GM23338 (cell line): ENCODE measurements around the gene LYRM2. TPM values are rescaled to one million over a fixed set of nuclear protein-coding genes. Genes with fewer than 3 reads are reported as not detected.

Source experiments
- ATAC-seq: fragments of 200-7000 bp; cut with Tn5 transposase; 3 replicates; pipeline ENCODE4 v1.9.1; 2020
- DNase-seq: peaks from one replicate; pipeline ENCODE4 v3.0.0-alpha.2; 2015; ENCODE audit warnings: low spot score
- H2AFZ ChIP-seq: fragments of 200-600 bp; sonication (generic); 2 replicates; pipeline ENCODE4 v1.8.0; 2016; ENCODE audit warnings: antibody characterized with exemption, mild to moderate bottlenecking, moderate library complexity
- H3F3A ChIP-seq: fragments of 200-600 bp; sonication (generic); replicated peaks from 2 replicates; pipeline ENCODE4 v1.8.0; 2017; ENCODE audit warnings: antibody characterized with exemption, mixed run types, low read depth
- H3K27ac ChIP-seq: fragments of 200-600 bp; sonication (generic); 2 replicates; pipeline ENCODE4 v1.6.1; 2016; ENCODE audit warnings: low read depth
- H3K27me3 ChIP-seq: fragments of 200-600 bp; sonication (generic); 2 replicates; pipeline ENCODE4 v1.8.0; 2016; ENCODE audit warnings: mild to moderate bottlenecking, mixed run types, moderate library complexity; ENCODE audit not compliant: insufficient read depth
- H3K36me3 ChIP-seq: fragments of 200-600 bp; sonication (generic); 2 replicates; pipeline ENCODE4 v1.8.0; 2016; ENCODE audit warnings: mild to moderate bottlenecking; ENCODE audit not compliant: insufficient read depth
- H3K4me1 ChIP-seq: fragments of 200-600 bp; sonication (generic); 2 replicates; pipeline ENCODE4 v1.8.0; 2016; ENCODE audit warnings: mild to moderate bottlenecking, moderate library complexity; ENCODE audit not compliant: insufficient read depth
- H3K4me2 ChIP-seq: fragments of 200-600 bp; sonication (generic); 2 replicates; pipeline ENCODE4 v1.7.1; 2017; ENCODE audit warnings: mixed run types
- H3K4me3 ChIP-seq: fragments of 200-600 bp; sonication (generic); 2 replicates; pipeline ENCODE4 v1.6.1; 2016; ENCODE audit warnings: mixed run types
- H3K79me2 ChIP-seq: fragments of 200-600 bp; sonication (generic); replicated peaks from 2 replicates; pipeline ENCODE4 v1.8.0; 2017; ENCODE audit warnings: mild to moderate bottlenecking; ENCODE audit not compliant: insufficient read depth
- H3K9me2 ChIP-seq: fragments of 200-600 bp; sonication (generic); 2 replicates; pipeline ENCODE4 v1.8.0; 2017; ENCODE audit not compliant: insufficient read depth
- H4K20me1 ChIP-seq: fragments of 200-600 bp; sonication (generic); replicated peaks from 2 replicates; pipeline ENCODE4 v1.8.0; 2017; ENCODE audit warnings: mild to moderate bottlenecking; ENCODE audit not compliant: insufficient read depth
- H3K27ac Mint-ChIP-seq: 2 replicates; pipeline ENCODE4 v1.8.0; 2020; ENCODE audit warnings: inconsistent platforms, mild to moderate bottlenecking, moderate library complexity, mixed read lengths
- H3K27me3 Mint-ChIP-seq: 3 replicates; pipeline ENCODE4 v1.8.0; 2022; ENCODE audit warnings: low read depth, mild to moderate bottlenecking, moderate library complexity, mixed read lengths, inconsistent platforms; ENCODE audit not compliant: insufficient read depth, poor library complexity
- H3K36me3 Mint-ChIP-seq: 3 replicates; pipeline ENCODE4 v1.8.0; 2021; ENCODE audit warnings: low read depth, mild to moderate bottlenecking, inconsistent platforms, moderate library complexity, mixed read lengths
- H3K4me1 Mint-ChIP-seq: 3 replicates; pipeline ENCODE4 v1.8.0; 2020; ENCODE audit warnings: mild to moderate bottlenecking, inconsistent platforms, mixed read lengths
- H3K4me3 Mint-ChIP-seq: 3 replicates; pipeline ENCODE4 v1.8.0; 2021; ENCODE audit warnings: moderate library complexity, mild to moderate bottlenecking, inconsistent platforms, mixed read lengths
- H3K9me3 Mint-ChIP-seq: 3 replicates; pipeline ENCODE4 v1.8.0; 2020; ENCODE audit warnings: moderate library complexity, mild to moderate bottlenecking, inconsistent platforms, mixed read lengths
- CREB1 ChIP-seq: fragments of 250-450 bp; sonication (Bioruptor Pico); IDR thresholded peaks from 2 replicates; pipeline ENCODE4 v1.5.0; 2020; ENCODE audit warnings: low read depth, mild to moderate bottlenecking, moderate library complexity
- EZH2 ChIP-seq: fragments of 200-600 bp; sonication (generic); IDR thresholded peaks from one replicate; pipeline ENCODE4 v1.8.0; 2017; ENCODE audit warnings: antibody characterized with exemption, mild to moderate bottlenecking, low read depth; ENCODE audit not compliant: unreplicated experiment
- EZH2phosphoT487 ChIP-seq: fragments of 200-600 bp; sonication (generic); IDR thresholded peaks from one replicate; pipeline ENCODE4 v1.8.1; 2018; ENCODE audit warnings: antibody characterized with exemption; ENCODE audit not compliant: unreplicated experiment
- JUNB ChIP-seq: IDR thresholded peaks from one replicate; pipeline ENCODE4 v1.6.1; 2016; ENCODE audit warnings: antibody characterized with exemption; ENCODE audit not compliant: unreplicated experiment
- NANOG ChIP-seq: IDR thresholded peaks from 2 replicates; pipeline ENCODE4 v1.6.1; 2016; ENCODE audit warnings: antibody characterized with exemption, borderline replicate concordance
- POLR2AphosphoS5 ChIP-seq: IDR thresholded peaks from 2 replicates; pipeline ENCODE4 v1.6.1; 2016; ENCODE audit warnings: antibody characterized with exemption, low read depth
- STAT1 ChIP-seq: IDR thresholded peaks from one replicate; pipeline ENCODE4 v1.6.1; 2016; ENCODE audit warnings: antibody characterized with exemption; ENCODE audit not compliant: unreplicated experiment
- ZNF114 ChIP-seq: fragments of 250-450 bp; sonication (Bioruptor Pico); IDR thresholded peaks from 2 replicates; pipeline ENCODE4 v1.5.0; 2020; ENCODE audit warnings: mild to moderate bottlenecking, moderate library complexity
- ZNF331 ChIP-seq: fragments of 250-450 bp; sonication (Bioruptor Pico); IDR thresholded peaks from 2 replicates; pipeline ENCODE4 v1.5.0; 2020; ENCODE audit warnings: low read depth, mild to moderate bottlenecking, moderate library complexity
- ZNF462 ChIP-seq: fragments of 250-450 bp; sonication (Bioruptor Pico); IDR thresholded peaks from 2 replicates; pipeline ENCODE4 v1.5.0; 2020; ENCODE audit warnings: mild to moderate bottlenecking, moderate library complexity
- polyA plus RNA-seq: library from polyadenylated mRNA; unstranded; fragments of >200 nt; fragmentation: Nextera tagmentation; extraction: Ambion mirVana; gene quantifications from 2 replicates; pipeline ENCODE4 v1.2.1, GENCODE V29; 2016
- total RNA-seq: library from RNA; depleted of rRNA; stranded (reverse); fragments of >200 nt; shearing (Covaris generic); gene quantifications from 2 replicates; pipeline ENCODE4 v1.2.3, GENCODE V29; 2014
- TF ChIP-seq, protein P1 (sequence below), 2 experiments: fragments of 200-600 bp in 1 of 2; sonication (generic) in 1 of 2; conservative IDR thresholded peaks; 2 replicates each; pipeline versions ENCODE4 v1.5.1 to v1.6.1; 2016 to 2017; ENCODE audit warnings: antibody characterized with exemption in 2 of 2, low read depth in 2 of 2, mild to moderate bottlenecking in 2 of 2, moderate library complexity in 1 of 2
- TF ChIP-seq, protein P2 (sequence below): IDR thresholded peaks from 2 replicates; pipeline ENCODE4 v1.6.1; 2016; ENCODE audit warnings: antibody characterized with exemption
- TF ChIP-seq, protein P3 (sequence below): IDR thresholded peaks from one replicate; pipeline ENCODE4 v1.6.1; 2018; ENCODE audit warnings: antibody characterized with exemption; ENCODE audit not compliant: unreplicated experiment

Gene LYRM2
- total and polyA plus RNA-seq, 2 experiments from 2014 or later: 20.3 to 67.3 TPM

DNA sequence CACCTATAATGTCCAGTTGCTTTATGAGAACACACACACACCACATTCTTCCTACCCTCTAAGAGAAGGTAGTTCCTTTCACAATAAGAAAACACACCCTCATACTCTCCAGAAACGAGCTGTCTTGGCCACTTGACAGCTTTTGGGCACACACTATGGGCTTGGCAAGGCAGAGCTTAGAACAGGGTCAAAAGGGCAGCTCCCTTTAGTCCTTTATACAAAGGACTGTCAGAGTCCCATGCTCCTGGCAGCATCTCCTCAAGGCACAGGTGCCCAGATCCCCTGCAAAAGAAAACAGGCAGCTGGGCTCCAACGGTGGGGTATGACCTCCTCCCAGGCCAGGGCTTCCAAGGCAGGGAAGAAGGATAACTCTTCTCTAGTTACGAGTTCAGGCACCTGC, 4.9 kb upstream of the LYRM2 start:
- peaks cover 12% of the 10 kb centered on the region for H3F3A ChIP-seq
- H3K79me2 ChIP-seq: no peaks in the 10 kb centered on the region
- H2AFZ ChIP-seq: no peak overlapping the region
- H3K27ac ChIP-seq: no peak overlapping the region
- DNase-seq (no peak), ATAC-seq (no peak)
- Mint-ChIP-seq H3K4me1 (peaks cover 9% of the 10 kb centered on the region), H3K4me3 (no peak overlapping the region), H3K36me3 (peaks cover 74% of the 10 kb centered on the region), H3K27me3 (peaks cover 2% of the 10 kb centered on the region), H3K9me3 (no peaks in the 10 kb centered on the region; the same call in 2 of the 3 replicates), H3K27ac (no peak overlapping the region)
- no peak overlapping the region for H3K4me3 ChIP-seq
- H4K20me1 ChIP-seq: peaks cover 5% of the 10 kb centered on the region
- TF ChIP-seq, protein P1, sequence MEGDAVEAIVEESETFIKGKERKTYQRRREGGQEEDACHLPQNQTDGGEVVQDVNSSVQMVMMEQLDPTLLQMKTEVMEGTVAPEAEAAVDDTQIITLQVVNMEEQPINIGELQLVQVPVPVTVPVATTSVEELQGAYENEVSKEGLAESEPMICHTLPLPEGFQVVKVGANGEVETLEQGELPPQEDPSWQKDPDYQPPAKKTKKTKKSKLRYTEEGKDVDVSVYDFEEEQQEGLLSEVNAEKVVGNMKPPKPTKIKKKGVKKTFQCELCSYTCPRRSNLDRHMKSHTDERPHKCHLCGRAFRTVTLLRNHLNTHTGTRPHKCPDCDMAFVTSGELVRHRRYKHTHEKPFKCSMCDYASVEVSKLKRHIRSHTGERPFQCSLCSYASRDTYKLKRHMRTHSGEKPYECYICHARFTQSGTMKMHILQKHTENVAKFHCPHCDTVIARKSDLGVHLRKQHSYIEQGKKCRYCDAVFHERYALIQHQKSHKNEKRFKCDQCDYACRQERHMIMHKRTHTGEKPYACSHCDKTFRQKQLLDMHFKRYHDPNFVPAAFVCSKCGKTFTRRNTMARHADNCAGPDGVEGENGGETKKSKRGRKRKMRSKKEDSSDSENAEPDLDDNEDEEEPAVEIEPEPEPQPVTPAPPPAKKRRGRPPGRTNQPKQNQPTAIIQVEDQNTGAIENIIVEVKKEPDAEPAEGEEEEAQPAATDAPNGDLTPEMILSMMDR (conservative IDR thresholded peaks at IDR 0.05; ENCODE audit: low read depth in 2 of 2): no peak
- TF ChIP-seq NANOG (no peak), ZNF462 (no peak), POLR2AphosphoS5 (no peak), JUNB (no peak), STAT1 (no peak), ZNF331 (no peak), ZNF114 (CRISPR knock-in tag) (no peak), EZH2phosphoT487 (no peak), CREB1 (CRISPR knock-in tag) (no peak), EZH2 (no peak)
- TF ChIP-seq, protein P2, sequence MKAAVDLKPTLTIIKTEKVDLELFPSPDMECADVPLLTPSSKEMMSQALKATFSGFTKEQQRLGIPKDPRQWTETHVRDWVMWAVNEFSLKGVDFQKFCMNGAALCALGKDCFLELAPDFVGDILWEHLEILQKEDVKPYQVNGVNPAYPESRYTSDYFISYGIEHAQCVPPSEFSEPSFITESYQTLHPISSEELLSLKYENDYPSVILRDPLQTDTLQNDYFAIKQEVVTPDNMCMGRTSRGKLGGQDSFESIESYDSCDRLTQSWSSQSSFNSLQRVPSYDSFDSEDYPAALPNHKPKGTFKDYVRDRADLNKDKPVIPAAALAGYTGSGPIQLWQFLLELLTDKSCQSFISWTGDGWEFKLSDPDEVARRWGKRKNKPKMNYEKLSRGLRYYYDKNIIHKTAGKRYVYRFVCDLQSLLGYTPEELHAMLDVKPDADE: no peak
- TF ChIP-seq, protein P3, sequence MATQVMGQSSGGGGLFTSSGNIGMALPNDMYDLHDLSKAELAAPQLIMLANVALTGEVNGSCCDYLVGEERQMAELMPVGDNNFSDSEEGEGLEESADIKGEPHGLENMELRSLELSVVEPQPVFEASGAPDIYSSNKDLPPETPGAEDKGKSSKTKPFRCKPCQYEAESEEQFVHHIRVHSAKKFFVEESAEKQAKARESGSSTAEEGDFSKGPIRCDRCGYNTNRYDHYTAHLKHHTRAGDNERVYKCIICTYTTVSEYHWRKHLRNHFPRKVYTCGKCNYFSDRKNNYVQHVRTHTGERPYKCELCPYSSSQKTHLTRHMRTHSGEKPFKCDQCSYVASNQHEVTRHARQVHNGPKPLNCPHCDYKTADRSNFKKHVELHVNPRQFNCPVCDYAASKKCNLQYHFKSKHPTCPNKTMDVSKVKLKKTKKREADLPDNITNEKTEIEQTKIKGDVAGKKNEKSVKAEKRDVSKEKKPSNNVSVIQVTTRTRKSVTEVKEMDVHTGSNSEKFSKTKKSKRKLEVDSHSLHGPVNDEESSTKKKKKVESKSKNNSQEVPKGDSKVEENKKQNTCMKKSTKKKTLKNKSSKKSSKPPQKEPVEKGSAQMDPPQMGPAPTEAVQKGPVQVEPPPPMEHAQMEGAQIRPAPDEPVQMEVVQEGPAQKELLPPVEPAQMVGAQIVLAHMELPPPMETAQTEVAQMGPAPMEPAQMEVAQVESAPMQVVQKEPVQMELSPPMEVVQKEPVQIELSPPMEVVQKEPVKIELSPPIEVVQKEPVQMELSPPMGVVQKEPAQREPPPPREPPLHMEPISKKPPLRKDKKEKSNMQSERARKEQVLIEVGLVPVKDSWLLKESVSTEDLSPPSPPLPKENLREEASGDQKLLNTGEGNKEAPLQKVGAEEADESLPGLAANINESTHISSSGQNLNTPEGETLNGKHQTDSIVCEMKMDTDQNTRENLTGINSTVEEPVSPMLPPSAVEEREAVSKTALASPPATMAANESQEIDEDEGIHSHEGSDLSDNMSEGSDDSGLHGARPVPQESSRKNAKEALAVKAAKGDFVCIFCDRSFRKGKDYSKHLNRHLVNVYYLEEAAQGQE: no peak
- H3K4me2 ChIP-seq: no peak overlapping the region
- H3K9me2 ChIP-seq: no peaks in the 10 kb centered on the region
- H3K4me1 ChIP-seq: no peaks in the 10 kb centered on the region; the same call in 1 of the 2 replicates
- peaks cover 62% of the 10 kb centered on the region for H3K36me3 ChIP-seq
- no peaks in the 10 kb centered on the region for H3K27me3 ChIP-seq
